Heart left ventricle (tissue), 16 donors: Measurements from ENCODE around the gene CDHR3. TPM values are rescaled to one million over a fixed set of nuclear protein-coding genes. Genes with fewer than 3 reads are reported as not detected.
"Not testable (repeated sequence)": the region's sequence is repeated elsewhere in the genome, so short reads cannot be mapped to it uniquely, and the experiment has no call there.

Source experiments
- ATAC-seq, 4 donors: fragments of 200-7000 bp; cut with Tn5 transposase; one replicate each; pipeline ENCODE4 v1.9.1; 2020 to 2022; ENCODE audit warnings: moderate library complexity in 4 of 4, mild to moderate bottlenecking in 3 of 4, moderate number of reproducible peaks in 1 of 4
- DNase-seq, 5 donors: peaks; one replicate each; pipeline ENCODE4 v3.0.0-alpha.2; 2020
- H3K27ac ChIP-seq, 12 donors: fragments of 200-600 bp; sonication (generic) in 4 of 12; one replicate each; pipeline versions ENCODE4 v1.5.0 to v1.8.0; 2016 to 2022; ENCODE audit warnings: mild to moderate bottlenecking in 2 of 12
- H3K27me3 ChIP-seq, 9 donors: fragments of 200-600 bp; sonication (generic) in 2 of 9; one replicate each; pipeline versions ENCODE4 v1.5.1 to v1.8.0; 2016 to 2022; ENCODE audit warnings: mild to moderate bottlenecking in 3 of 9
- H3K36me3 ChIP-seq, 9 donors: fragments of 200-600 bp; sonication (generic) in 2 of 9; one replicate each; pipeline versions ENCODE4 v1.5.0 to v1.8.0; 2018 to 2022; ENCODE audit warnings: mild to moderate bottlenecking in 2 of 9
- H3K4me1 ChIP-seq, 12 donors: fragments of 200-600 bp; sonication (generic) in 4 of 12; one replicate each; pipeline versions ENCODE4 v1.5.0 to v1.8.0; 2016 to 2022; ENCODE audit warnings: mild to moderate bottlenecking in 3 of 12
- H3K4me3 ChIP-seq, 12 donors: fragments of 200-600 bp; sonication (generic) in 4 of 12; one replicate each; pipeline versions ENCODE4 v1.5.0 to v1.8.0; 2017 to 2022; ENCODE audit warnings: mild to moderate bottlenecking in 9 of 12, moderate library complexity in 4 of 12
- H3K9me3 ChIP-seq, 12 donors: fragments of 200-600 bp; sonication (generic) in 4 of 12; one replicate each; pipeline versions ENCODE4 v1.5.0 to v1.8.0; 2016 to 2022; ENCODE audit warnings: mild to moderate bottlenecking in 1 of 12
- POLR2A ChIP-seq, 2 donors: fragments of 450-650 bp; IDR thresholded peaks; one replicate each; pipeline ENCODE4 v1.6.1; 2017; ENCODE audit warnings: antibody characterized with exemption in 2 of 2, mild to moderate bottlenecking in 2 of 2, moderate library complexity in 2 of 2
- WGBS, 4 donors: extraction: QIAGEN DNeasy Blood & Tissue Kit in 2 of 4; methylation state at CpG; one replicate each; pipeline versions ENCODE4 v1.1.5 to v1.1.7; 2013 to 2018; 5-methylcytosine and 5-hydroxymethylcytosine counted together
- intact Hi-C, 10 donors: fragments of 100-400 bp; cut with DNase I; formaldehyde crosslinking; loops; one replicate each; pipeline versions ENCODE4 v1.11.1 to v1.14.2; 2022
- polyA plus RNA-seq, 2 donors: library from polyadenylated mRNA; stranded (reverse); fragments of 200-250 nt; gene quantifications; one replicate each; pipeline ENCODE4 v1.2.3, GENCODE V29; 2013
- total RNA-seq, 9 donors: library from RNA; depleted of rRNA in 2 of 9; stranded (reverse); fragments of >200 nt in 2 of 9; fragmentation: NEBNext Ultra II Directional in 3 of 9; extraction: Animal tissue kit (Norgen Biotek cat#: 25700) in 3 of 9; gene quantifications; one replicate each; pipeline versions ENCODE4 v1.1.0 to v1.2.4, GENCODE V29; 2016 to 2023
- TF ChIP-seq, protein P1 (sequence below), 12 donors: fragments of 200-600 bp; sonication (generic) in 4 of 12; IDR thresholded peaks; one replicate each; pipeline versions ENCODE4 v1.5.0 to v1.8.0; 2018 to 2022; ENCODE audit warnings: antibody characterized with exemption in 12 of 12, mild to moderate bottlenecking in 5 of 12
- donor health status: ischemic (EF 13 %, LVEDD 7.1; RV severe dilation, severe dysfunction).
- donor health status: healthy with polysubstance abuse.
- donor health status: DM: no; HTN: yes; CAD: no.
- donor health status: DM: no; HTN: no; CAD: no.
- donor health status: ischemic (EF 25% LVEDD 6.9; RV normal size, moderate dysfunction).
- donor health status: ischemic (EF 25% LVEDD 5.7; RV mildly dilated, moderate dysfunction).
- donor health status: healthy.
- donor health status: DM: yes; HTN: yes; CAD: no.
- donor health status: ischemic (EF 35%, LVEDD 5.7; RV mildly dilated, moderate dysfunction).
- donor health status: nonischemic (EF 11% LVEDD 7.7; RV severe dilation, severe dysfunction).
- donor health status: DM: yes; HTN: yes; CAD: no.
- donor health status: PGD.
- donor health status: ischemic (EF 29% LVEDD 5.4; RV normal size, mild dysfunction).
- donor health status: nonischemic (EF 23%, LVEDD 6.1; RV moderate dilation, normal function).

CDHR3 gene
- total and polyA plus RNA-seq, 11 donors, result 0.60 to 6.1 (median 1.4) TPM

- intact Hi-C loops, result loop anchor here in 4 of 10 donors (10.0 kb wide), 3 partner anchors 127 to 347 kb away; partner anchors contain the start of gene ATXN7L1 (in 1 of the 4)
- Histone ChIP-seq H3K36me3 (no peaks in the 10 kb centered on the region), H3K27me3 (peaks cover 0 to 4% (median 0%) of the 10 kb centered on the region in 9 donors), H3K4me3 (no peak overlapping the region), H3K27ac (no peak overlapping the region), H3K4me1 (no peaks in the 10 kb centered on the region), H3K9me3 (peaks cover 0 to 3% (median 0%) of the 10 kb centered on the region in 12 donors)
- no peak for TF ChIP-seq POLR2A (IDR thresholded peaks at IDR 0.05)
- TF ChIP-seq, protein P1, sequence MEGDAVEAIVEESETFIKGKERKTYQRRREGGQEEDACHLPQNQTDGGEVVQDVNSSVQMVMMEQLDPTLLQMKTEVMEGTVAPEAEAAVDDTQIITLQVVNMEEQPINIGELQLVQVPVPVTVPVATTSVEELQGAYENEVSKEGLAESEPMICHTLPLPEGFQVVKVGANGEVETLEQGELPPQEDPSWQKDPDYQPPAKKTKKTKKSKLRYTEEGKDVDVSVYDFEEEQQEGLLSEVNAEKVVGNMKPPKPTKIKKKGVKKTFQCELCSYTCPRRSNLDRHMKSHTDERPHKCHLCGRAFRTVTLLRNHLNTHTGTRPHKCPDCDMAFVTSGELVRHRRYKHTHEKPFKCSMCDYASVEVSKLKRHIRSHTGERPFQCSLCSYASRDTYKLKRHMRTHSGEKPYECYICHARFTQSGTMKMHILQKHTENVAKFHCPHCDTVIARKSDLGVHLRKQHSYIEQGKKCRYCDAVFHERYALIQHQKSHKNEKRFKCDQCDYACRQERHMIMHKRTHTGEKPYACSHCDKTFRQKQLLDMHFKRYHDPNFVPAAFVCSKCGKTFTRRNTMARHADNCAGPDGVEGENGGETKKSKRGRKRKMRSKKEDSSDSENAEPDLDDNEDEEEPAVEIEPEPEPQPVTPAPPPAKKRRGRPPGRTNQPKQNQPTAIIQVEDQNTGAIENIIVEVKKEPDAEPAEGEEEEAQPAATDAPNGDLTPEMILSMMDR (IDR thresholded peaks at IDR 0.05), result no peak
- ATAC-seq (no peak), DNase-seq (no peak)
- WGBS, 4 donors, result 74 to 91% (median 85%) methylated on average over 1 of the region's 1 CpG
Observed at GRCh38 chr7:106001886-106002285, 38.8 kb downstream of the CDHR3 start.

GRCh38 chr7:106003525-106004064, 40.5 kb downstream of the CDHR3 start:
- ATAC-seq (no peak), DNase-seq (no peak)
- no peak for TF ChIP-seq POLR2A (IDR thresholded peaks at IDR 0.05)
- TF ChIP-seq, protein P1 (IDR thresholded peaks at IDR 0.05), result no peak
- Histone ChIP-seq H3K4me3 (no peak overlapping the region), H3K27me3 (peaks cover 0 to 2% (median 0%) of the 10 kb centered on the region in 9 donors), H3K9me3 (peaks cover 0 to 15% (median 0%) of the 10 kb centered on the region in 12 donors), H3K27ac (no peak overlapping the region), H3K36me3 (no peaks in the 10 kb centered on the region), H3K4me1 (no peaks in the 10 kb centered on the region)
- 74 to 89% (median 86%) methylated on average over 5 of the region's 5 CpGs for WGBS, 4 donors
- intact Hi-C loops, result loop anchor here in 4 of 10 donors (10.0 kb wide), 3 partner anchors 129 to 349 kb away; partner anchors contain the start of gene ATXN7L1 (in 1 of the 4)

DNA sequence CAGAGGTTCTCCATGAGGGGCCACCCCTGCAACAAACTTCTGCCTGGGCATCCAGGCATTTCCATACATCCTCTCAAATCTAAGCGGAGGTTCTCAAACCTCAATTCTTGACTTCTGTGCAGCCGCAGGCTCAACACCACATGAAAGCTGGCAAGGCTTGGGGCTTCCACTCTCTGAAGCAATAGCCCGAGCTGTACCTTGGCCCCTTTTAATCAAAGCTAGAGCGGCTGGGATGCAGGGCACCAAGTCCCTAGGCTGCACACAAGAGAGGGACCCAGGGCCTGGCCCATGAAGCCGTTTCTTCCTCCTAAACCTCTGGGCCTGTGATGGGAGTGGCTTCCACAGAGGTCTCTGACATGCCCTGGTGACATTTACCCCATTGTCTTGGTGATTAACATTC, 43.8 kb downstream of the CDHR3 start:
- H3K27ac ChIP-seq, result no peak overlapping the region
- WGBS, 4 donors, result 94 to 96% (median 95%) methylated on average over 3 to 5 of the region's 5 CpGs
- DNase-seq (no peak), ATAC-seq (no peak)
- peaks cover 0 to 15% (median 0%) of the 10 kb centered on the region in 12 donors for H3K9me3 ChIP-seq
- no peaks in the 10 kb centered on the region for H3K36me3 ChIP-seq
- intact Hi-C loops, result loop anchor here in 6 of 10 donors (5.0 to 10.0 kb wide), 6 partner anchors 70 to 352 kb away; partner anchors contain the start of gene ATXN7L1 (in 2 of the 6)
- no peak overlapping the region for H3K4me3 ChIP-seq
- H3K27me3 ChIP-seq, result no peaks in the 10 kb centered on the region
- TF ChIP-seq, protein P1 (IDR thresholded peaks at IDR 0.05), result no peak
- no peak for TF ChIP-seq POLR2A (IDR thresholded peaks at IDR 0.05)
- H3K4me1 ChIP-seq, result peaks cover 0 to 12% (median 2%) of the 10 kb centered on the region in 12 donors

GRCh38 chr7:106007796-106008195, 44.7 kb downstream of the CDHR3 start:
- Histone ChIP-seq H3K9me3 (peaks cover 0 to 15% (median 0%) of the 10 kb centered on the region in 12 donors), H3K4me1 (peaks cover 0 to 12% (median 2%) of the 10 kb centered on the region in 12 donors)
- H3K27me3 ChIP-seq, H3K4me3 ChIP-seq, DNase-seq, H3K36me3 ChIP-seq, H3K27ac ChIP-seq, ATAC-seq: not testable (repeated sequence)
- intact Hi-C loops, result loop anchor here in 7 of 10 donors (2.0 to 10.0 kb wide), 11 partner anchors 70 to 355 kb away; partner anchors contain the start of gene ATXN7L1 (in 3 of the 7)
- WGBS, 4 donors, result 86 to 93% (median 90%) methylated on average over 3 of the region's 3 CpGs
